Activated CD4-positive, CD25-positive, alpha-beta regulatory T cell treated with anti-CD3 and anti-CD28 coated beads, Interleukin-2, amount 50 U/mL, for 24 hours (primary cell): ENCODE measurements around the gene LCE6A.

Source experiments
- ATAC-seq, 2 donors: fragments of 150-1000 bp; cut with Tn5 transposase; one replicate each; pipeline ENCODE4 v1.10.0; 2021; ENCODE audit warnings: mild to moderate bottlenecking in 1 of 2, moderate library complexity in 1 of 2

The LCE6A gene

DNA sequence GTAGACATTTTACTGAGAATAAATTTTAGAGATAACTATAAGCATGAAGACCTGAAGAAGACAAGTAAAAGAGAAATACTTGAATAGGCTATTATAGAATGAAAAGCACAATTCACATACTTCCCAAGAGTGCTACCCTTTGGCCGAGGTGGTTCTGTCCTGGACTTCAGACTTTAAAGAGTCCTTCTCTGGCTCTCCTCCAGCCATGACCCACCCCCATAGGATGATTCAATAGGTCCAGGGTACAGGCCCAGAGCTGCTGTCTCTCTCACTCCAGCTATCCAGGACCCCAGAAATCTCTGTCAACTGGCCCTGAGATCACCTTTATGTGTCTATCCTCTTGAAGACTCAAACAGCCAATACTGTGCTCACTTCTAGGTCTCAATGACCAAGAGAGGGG, 34.2 kb downstream of the LCE6A start:
- ATAC-seq: no peak

- no peak for ATAC-seq
These were observed 35.4 kb downstream of the LCE6A start, which contains the start of gene SMCP for GRCh38 chr1:152878042-152878441. Gene SMCP, plus strand, starts transcription at chr1:152878322. Its CDS starts 6,101 bp downstream, at chr1:152884423.

GRCh38 chr1:152879559-152880198, 37.0 kb downstream of the LCE6A start:
- no peak for ATAC-seq

DNA sequence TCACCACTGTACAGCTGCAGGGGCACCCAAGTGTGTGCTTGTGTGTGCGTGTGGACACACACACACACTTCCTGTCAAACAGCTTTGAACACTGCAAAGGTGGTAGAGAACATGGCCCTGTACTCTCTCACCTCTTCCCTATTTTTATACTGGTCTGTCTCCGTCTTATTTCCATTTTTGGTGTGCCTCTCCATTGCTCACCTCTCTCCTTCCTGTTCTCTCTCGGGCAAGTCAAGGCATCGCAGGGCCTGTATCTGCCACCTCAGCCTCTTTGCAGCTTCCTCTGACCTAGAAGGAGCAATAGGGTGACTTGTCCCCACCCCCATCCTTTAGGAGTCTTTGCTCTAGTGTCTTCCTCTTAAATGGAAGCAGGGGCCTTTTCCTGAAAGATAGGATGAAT, 37.7 kb downstream of the LCE6A start:
- ATAC-seq: no peak

DNA sequence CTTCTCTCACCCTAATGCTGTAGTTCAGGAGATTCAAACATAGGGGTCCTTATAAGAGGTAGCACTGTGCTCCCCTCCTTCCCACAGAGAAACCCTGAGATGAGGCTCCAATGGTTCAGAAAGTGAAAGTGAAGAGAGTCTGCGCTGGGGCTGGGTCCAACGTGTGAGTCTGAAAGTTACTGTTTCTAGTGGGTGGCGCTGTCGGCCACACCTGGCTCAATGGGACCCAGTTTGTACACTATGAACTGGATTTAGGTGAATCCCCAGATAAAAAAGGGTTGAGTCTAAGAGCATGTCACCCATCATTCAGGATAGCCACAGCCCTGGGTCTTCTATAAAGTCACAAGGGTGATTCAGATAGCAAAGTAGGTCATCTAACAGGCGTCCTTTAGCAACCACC, 38.3 kb downstream of the LCE6A start:
- no peak for ATAC-seq

DNA sequence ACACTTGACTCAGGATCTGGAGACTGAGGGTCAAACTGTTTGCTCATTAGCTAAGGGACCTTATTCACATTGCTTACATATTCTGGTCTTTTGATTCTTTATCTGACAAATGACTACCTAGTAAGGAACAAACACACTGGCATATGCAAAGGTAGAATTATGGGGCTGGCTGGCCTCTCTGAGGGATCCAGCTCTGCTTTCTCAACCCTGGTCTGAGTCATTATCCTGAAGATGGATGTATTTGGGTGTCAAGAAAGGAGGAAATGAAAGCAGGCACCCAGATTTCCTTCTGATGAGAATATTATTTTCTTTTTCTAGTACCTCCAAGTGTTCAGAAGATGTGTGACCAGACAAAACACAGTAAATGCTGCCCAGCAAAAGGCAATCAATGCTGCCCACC, 41.4 kb downstream of the LCE6A start:
- ATAC-seq: no peak

GRCh38 chr1:152884506-152884905, 41.9 kb downstream of the LCE6A start:
- ATAC-seq: no peak

DNA sequence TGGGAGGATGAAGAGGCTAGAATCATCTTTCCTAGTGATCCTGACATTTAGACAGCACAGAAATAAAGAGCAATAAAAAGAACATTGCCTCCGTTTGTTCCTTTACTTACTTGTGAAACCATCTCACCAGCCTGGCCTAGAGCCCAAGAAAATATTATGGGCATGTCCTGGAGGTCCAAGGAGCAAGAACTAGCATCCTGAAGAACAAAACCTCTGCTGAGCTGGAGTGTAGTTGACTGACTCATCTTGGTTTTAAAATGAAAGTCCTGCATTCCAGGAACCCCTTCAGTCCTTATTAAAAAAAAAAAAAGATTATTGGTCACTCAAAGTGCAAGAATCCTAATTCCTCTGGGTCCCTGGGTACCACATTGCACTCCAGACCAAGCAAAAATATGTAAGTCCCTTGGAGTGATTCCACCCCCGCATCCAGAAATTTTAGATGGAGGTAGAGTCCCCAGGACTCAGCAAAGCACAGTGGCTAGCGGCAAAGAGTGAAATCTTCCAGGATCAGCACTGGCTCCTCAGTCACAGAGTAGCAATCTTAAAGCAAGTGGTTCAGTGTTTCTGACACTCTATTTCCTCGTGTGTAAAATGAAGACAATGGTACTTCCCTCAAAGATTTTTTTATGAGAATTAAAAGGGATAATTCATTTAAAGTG, 42.4 kb downstream of the LCE6A start:
- no peak for ATAC-seq

DNA sequence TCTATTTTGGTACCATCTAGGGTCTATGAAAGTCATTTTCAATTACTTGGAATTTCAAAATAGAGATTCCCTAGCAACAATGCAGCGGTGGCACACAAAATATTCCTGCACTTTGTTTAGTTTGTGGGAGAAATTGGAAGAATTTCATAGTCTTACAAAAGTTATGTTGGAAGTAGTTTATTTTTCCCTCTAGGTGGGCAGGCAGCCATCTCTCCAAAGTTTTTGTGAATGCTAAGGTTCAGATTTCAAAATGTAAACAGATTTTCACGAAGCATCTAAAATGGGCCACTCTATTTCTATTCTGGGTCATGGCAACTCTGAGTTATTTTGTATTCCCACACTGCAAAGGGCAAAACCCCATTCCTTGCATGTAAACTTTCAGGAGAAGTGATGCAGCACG, 43.4 kb downstream of the LCE6A start:
- ATAC-seq: no peak

- no peak for ATAC-seq
These were observed 44.2 kb downstream of the LCE6A start for GRCh38 chr1:152886758-152887409.

- no peak for ATAC-seq
These were observed 45.5 kb downstream of the LCE6A start for GRCh38 chr1:152888126-152888525.
